ENCODE results near the gene CAPN12.
"Not testable (repeated sequence)": the region's sequence is repeated elsewhere in the genome, so short reads cannot be mapped to it uniquely, and the experiment has no call there.

The CAPN12 gene

DNA sequence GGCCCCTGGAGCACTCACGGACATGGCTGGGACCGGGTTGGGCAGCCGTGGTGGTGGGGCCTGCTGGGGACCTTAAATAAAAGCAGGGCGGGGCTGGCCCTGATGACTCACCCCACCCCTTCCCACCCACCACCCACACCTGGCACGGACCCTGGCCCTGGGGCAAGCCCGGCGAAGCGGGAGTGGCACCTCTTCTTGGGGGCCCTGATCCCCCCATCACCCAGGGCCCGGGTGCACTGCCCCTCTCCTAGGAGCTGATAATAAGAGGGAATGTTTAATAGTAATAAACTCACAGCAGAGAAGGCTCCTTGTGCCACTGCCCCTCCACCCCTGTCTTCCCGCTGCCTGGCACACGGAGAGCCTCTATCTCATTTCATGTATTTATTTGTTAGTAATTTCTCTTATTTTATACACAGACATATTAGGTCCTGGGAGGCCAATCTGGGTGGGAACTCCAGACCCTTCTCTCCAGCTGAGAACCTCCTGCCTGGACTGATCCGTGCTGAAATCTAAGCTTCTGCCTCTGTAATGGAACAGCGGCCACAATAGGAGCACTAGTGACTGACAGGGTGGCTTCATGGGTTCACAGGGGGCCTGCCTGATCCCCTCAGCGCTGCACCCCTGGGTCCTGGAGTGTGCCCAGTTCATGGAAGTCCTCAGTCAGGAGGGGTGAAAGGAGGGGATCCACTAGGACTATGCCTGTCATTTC lies 29.3 kb upstream of the CAPN12 start, which contains the start of gene LGALS7:
Gene LGALS7, minus strand, starts transcription at position 49 of the 709 bp plus-strand sequence. Its CDS starts 25 bp downstream, at position 24.
- no peaks in the 10 kb centered on the region for H4K20me1 ChIP-seq (ENCODE audit: insufficient read depth, low read length, poor library complexity, severe bottlenecking)
- no peaks in the 10 kb centered on the region for H3K27me3 ChIP-seq (ENCODE audit: insufficient read depth, low read length, poor library complexity, severe bottlenecking)
- no peaks in the 10 kb centered on the region for H3K9me2 ChIP-seq (replicated peaks; ENCODE audit: low read depth, low read length)
- H3K9me3 ChIP-seq (ENCODE audit: insufficient read depth, low read depth, low read length), result no peaks in the 10 kb centered on the region
- H2AFZ ChIP-seq (ENCODE audit: low read length), result no peak within 1 kb of the TSS
- no peaks in the 10 kb centered on the region for H3K4me1 ChIP-seq (ENCODE audit: insufficient read depth, low read length, poor library complexity, severe bottlenecking)
- H3K79me2 ChIP-seq (ENCODE audit: insufficient read depth, low read length), result no peaks in the 10 kb centered on the region
- H3K4me3 ChIP-seq (ENCODE audit: low read length, poor library complexity, severe bottlenecking), result no peak within 1 kb of the TSS
- no peaks in the 10 kb centered on the region for H3K36me3 ChIP-seq (ENCODE audit: insufficient read depth, low read length)
- no peaks in the 10 kb centered on the region for H3F3A ChIP-seq (ENCODE audit: low read depth)
- no peak within 1 kb of the TSS for H3K4me2 ChIP-seq (ENCODE audit: low read depth, low read length, poor library complexity, severe bottlenecking)
- no peak for TF ChIP-seq EZH2phosphoT487 (IDR thresholded peaks at IDR 0.05; ENCODE audit: borderline replicate concordance)
- TF ChIP-seq, protein P1, sequence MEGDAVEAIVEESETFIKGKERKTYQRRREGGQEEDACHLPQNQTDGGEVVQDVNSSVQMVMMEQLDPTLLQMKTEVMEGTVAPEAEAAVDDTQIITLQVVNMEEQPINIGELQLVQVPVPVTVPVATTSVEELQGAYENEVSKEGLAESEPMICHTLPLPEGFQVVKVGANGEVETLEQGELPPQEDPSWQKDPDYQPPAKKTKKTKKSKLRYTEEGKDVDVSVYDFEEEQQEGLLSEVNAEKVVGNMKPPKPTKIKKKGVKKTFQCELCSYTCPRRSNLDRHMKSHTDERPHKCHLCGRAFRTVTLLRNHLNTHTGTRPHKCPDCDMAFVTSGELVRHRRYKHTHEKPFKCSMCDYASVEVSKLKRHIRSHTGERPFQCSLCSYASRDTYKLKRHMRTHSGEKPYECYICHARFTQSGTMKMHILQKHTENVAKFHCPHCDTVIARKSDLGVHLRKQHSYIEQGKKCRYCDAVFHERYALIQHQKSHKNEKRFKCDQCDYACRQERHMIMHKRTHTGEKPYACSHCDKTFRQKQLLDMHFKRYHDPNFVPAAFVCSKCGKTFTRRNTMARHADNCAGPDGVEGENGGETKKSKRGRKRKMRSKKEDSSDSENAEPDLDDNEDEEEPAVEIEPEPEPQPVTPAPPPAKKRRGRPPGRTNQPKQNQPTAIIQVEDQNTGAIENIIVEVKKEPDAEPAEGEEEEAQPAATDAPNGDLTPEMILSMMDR (conservative IDR thresholded peaks at IDR 0.05; ENCODE audit: low read length), result no peak
- H3K9ac ChIP-seq (ENCODE audit: low read depth, low read length, poor library complexity, severe bottlenecking), result no peak within 1 kb of the TSS

DNA sequence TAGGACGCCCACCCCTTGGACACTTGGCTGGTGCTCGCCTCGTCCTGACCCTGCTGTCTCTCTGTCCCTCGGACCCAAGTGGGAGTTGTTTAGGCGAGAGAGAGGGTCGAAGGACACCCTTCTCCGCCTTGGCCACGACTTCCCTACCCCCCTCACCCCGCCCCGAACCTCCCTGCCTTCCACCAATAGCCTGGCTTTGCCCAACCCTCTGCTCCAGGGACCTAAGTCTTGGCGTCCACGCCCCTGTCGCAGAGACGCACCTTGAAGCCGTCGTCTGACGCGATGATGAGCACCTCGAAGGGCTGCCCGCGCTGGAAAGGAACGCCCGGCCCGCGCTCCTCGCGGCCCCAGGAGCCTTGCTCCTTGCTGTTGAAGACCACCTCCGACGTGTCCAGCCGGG lies 27.3 kb upstream of the CAPN12 start:
- not testable (repeated sequence) for H3K27me3 ChIP-seq (ENCODE audit: insufficient read depth, low read length, poor library complexity, severe bottlenecking); H3K4me2 ChIP-seq (ENCODE audit: low read depth, low read length, poor library complexity, severe bottlenecking); H3K9ac ChIP-seq (ENCODE audit: low read depth, low read length, poor library complexity, severe bottlenecking); H2AFZ ChIP-seq (ENCODE audit: low read length); H3K4me3 ChIP-seq (ENCODE audit: low read length, poor library complexity, severe bottlenecking); H3K9me2 ChIP-seq (replicated peaks; ENCODE audit: low read depth, low read length); H3K9me3 ChIP-seq (ENCODE audit: insufficient read depth, low read depth, low read length); H3K79me2 ChIP-seq (ENCODE audit: insufficient read depth, low read length); H3K36me3 ChIP-seq (ENCODE audit: insufficient read depth, low read length); H4K20me1 ChIP-seq (ENCODE audit: insufficient read depth, low read length, poor library complexity, severe bottlenecking); H3F3A ChIP-seq (ENCODE audit: low read depth); H3K4me1 ChIP-seq (ENCODE audit: insufficient read depth, low read length, poor library complexity, severe bottlenecking)

DNA sequence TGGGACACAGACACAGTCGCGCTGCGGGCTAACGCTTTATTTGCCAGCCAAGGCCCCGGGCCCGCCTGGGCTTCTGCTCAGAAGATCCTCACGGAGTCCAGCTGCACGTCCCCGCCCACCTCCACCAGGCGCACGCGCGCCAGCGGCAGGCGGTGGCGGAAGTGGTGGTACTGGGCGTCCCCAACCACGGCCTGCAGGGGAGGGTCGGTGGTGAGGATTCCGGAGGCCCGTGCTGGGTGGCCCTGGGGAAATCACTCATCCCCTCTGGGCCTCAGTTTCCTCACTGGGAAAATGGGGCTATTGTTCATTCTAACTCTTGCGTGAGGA lies 26.6 kb upstream of the CAPN12 start:
- not testable (repeated sequence) for H3K4me2 ChIP-seq (ENCODE audit: low read depth, low read length, poor library complexity, severe bottlenecking); H2AFZ ChIP-seq (ENCODE audit: low read length); H3K27me3 ChIP-seq (ENCODE audit: insufficient read depth, low read length, poor library complexity, severe bottlenecking); H3K4me1 ChIP-seq (ENCODE audit: insufficient read depth, low read length, poor library complexity, severe bottlenecking); H3K9me3 ChIP-seq (ENCODE audit: insufficient read depth, low read depth, low read length); H3K4me3 ChIP-seq (ENCODE audit: low read length, poor library complexity, severe bottlenecking); H3K36me3 ChIP-seq (ENCODE audit: insufficient read depth, low read length); H4K20me1 ChIP-seq (ENCODE audit: insufficient read depth, low read length, poor library complexity, severe bottlenecking); H3F3A ChIP-seq (ENCODE audit: low read depth); H3K9ac ChIP-seq (ENCODE audit: low read depth, low read length, poor library complexity, severe bottlenecking); H3K9me2 ChIP-seq (replicated peaks; ENCODE audit: low read depth, low read length); H3K79me2 ChIP-seq (ENCODE audit: insufficient read depth, low read length)

DNA sequence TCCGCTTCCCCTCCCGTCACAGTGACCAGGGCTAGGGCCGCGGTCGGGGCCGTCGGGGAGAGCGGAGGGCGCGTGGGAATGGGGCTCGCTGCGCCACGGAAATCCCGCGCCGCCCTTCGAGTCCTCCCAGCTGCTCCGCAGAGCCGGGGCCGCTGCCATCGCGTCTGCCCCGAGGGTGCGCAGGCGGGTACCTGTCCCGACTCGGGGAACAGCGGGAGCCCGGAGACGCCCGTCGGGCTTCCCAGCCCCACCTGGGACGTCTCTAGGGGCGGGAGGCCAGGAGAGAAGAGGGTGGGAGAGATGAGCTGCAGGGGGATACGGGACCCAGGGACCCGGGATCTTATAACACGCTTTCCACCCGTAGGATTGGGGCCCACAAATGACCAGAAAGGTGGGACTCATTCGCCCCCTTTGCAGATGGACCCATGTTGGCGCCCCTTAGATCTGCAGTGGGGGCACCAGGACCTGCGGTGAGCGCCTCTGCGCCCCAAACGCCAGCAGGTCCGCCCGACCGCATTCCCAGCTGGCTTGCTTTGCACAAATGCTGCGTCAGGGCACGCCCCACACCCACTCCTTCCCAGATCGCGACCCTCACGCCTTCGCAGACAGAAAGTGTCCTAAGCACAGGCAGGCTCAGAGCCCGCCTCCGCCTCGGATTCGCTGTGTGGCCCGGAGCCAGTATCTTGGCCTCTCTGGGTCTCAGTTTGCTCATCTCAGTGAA lies 26.1 kb upstream of the CAPN12 start:
- not testable (repeated sequence) for H2AFZ ChIP-seq (ENCODE audit: low read length); H3K9me3 ChIP-seq (ENCODE audit: insufficient read depth, low read depth, low read length); H3F3A ChIP-seq (ENCODE audit: low read depth); H3K27me3 ChIP-seq (ENCODE audit: insufficient read depth, low read length, poor library complexity, severe bottlenecking); H3K4me3 ChIP-seq (ENCODE audit: low read length, poor library complexity, severe bottlenecking); H4K20me1 ChIP-seq (ENCODE audit: insufficient read depth, low read length, poor library complexity, severe bottlenecking); H3K4me2 ChIP-seq (ENCODE audit: low read depth, low read length, poor library complexity, severe bottlenecking); H3K79me2 ChIP-seq (ENCODE audit: insufficient read depth, low read length); H3K36me3 ChIP-seq (ENCODE audit: insufficient read depth, low read length); H3K9me2 ChIP-seq (replicated peaks; ENCODE audit: low read depth, low read length); H3K4me1 ChIP-seq (ENCODE audit: insufficient read depth, low read length, poor library complexity, severe bottlenecking); H3K9ac ChIP-seq (ENCODE audit: low read depth, low read length, poor library complexity, severe bottlenecking)
